Stimulated activated CD4-positive, alpha-beta T cell treated with anti-CD3 and anti-CD28 coated beads, Interleukin-1b, Interleukin-23, amount 100 ng/mL, for 1 hour (primary cell): ENCODE measurements around the gene GALNT17.

Source experiments
- DNase-seq, 2 donors: peaks; one replicate each; pipeline ENCODE4 v3.0.0-alpha.2; 2020; ENCODE audit warnings: low read depth in 2 of 2

Gene GALNT17

GRCh38 chr7:71498381-71498780, 366.4 kb downstream of the GALNT17 start:
- DNase-seq = no peak

- no peak for DNase-seq
These were observed 372.9 kb downstream of the GALNT17 start for GRCh38 chr7:71504697-71505441.

- no peak for DNase-seq
These were observed 374.9 kb downstream of the GALNT17 start for GRCh38 chr7:71506822-71507221.

GRCh38 chr7:71507680-71508602, 376.0 kb downstream of the GALNT17 start:
- DNase-seq = no peak

GRCh38 chr7:71509381-71509780, 377.4 kb downstream of the GALNT17 start:
- DNase-seq = no peak

- DNase-seq = no peak
These were observed 379.4 kb downstream of the GALNT17 start for GRCh38 chr7:71511361-71511807.

- no peak for DNase-seq
These were observed 386.2 kb downstream of the GALNT17 start for GRCh38 chr7:71517940-71518699.

GRCh38 chr7:71518880-71519279, 386.9 kb downstream of the GALNT17 start:
- DNase-seq = no peak

GRCh38 chr7:71521506-71521905, 389.6 kb downstream of the GALNT17 start:
- DNase-seq = no peak

GRCh38 chr7:71526106-71526505, 394.2 kb downstream of the GALNT17 start:
- DNase-seq = no peak

- DNase-seq = no peak
These were observed 395.3 kb downstream of the GALNT17 start for GRCh38 chr7:71527213-71527612.

- no peak for DNase-seq
These were observed 403.7 kb downstream of the GALNT17 start for GRCh38 chr7:71535616-71536015.

- DNase-seq = no peak
These were observed 406.3 kb downstream of the GALNT17 start for GRCh38 chr7:71538210-71538609.

GRCh38 chr7:71539615-71540014, 407.7 kb downstream of the GALNT17 start:
- no peak for DNase-seq

GRCh38 chr7:71541707-71542353, 409.9 kb downstream of the GALNT17 start:
- no peak for DNase-seq

- no peak for DNase-seq
These were observed 411.5 kb downstream of the GALNT17 start for GRCh38 chr7:71543396-71543795.

GRCh38 chr7:71544816-71545215, 412.9 kb downstream of the GALNT17 start:
- no peak for DNase-seq

GRCh38 chr7:71547426-71547825, 415.5 kb downstream of the GALNT17 start:
- no peak for DNase-seq

GRCh38 chr7:71548746-71549145, 416.8 kb downstream of the GALNT17 start:
- no peak for DNase-seq

- no peak for DNase-seq
These were observed 421.4 kb downstream of the GALNT17 start for GRCh38 chr7:71553306-71553705.

- no peak for DNase-seq
These were observed 423.8 kb downstream of the GALNT17 start for GRCh38 chr7:71555758-71556157.
